Breast epithelium (tissue), 4 donors: ENCODE results near the gene CHN1. TPM values are rescaled to one million over a fixed set of nuclear protein-coding genes. Genes with fewer than 3 reads are reported as not detected.

Source experiments
- DNase-seq, 2 donors: peaks; one replicate each; pipeline ENCODE4 v3.0.0-alpha.2; 2019; ENCODE audit warnings: low spot score in 2 of 2
- H3K27ac ChIP-seq, 2 donors: fragments of 200-600 bp; sonication (generic) in 1 of 2; one replicate each; pipeline ENCODE4 v1.5.1; 2016 to 2019; ENCODE audit warnings: mild to moderate bottlenecking in 1 of 2
- H3K27me3 ChIP-seq, 2 donors: fragments of 200-600 bp; sonication (generic) in 1 of 2; one replicate each; pipeline versions ENCODE4 v1.5.1 to v1.6.0; 2017 to 2019; ENCODE audit warnings: control low read depth in 1 of 2, mild to moderate bottlenecking in 1 of 2
- H3K36me3 ChIP-seq: fragments of 200-600 bp; one replicate; pipeline ENCODE4 v1.5.1; 2019
- H3K4me1 ChIP-seq, 2 donors: fragments of 200-600 bp; sonication (generic); one replicate each; pipeline ENCODE4 v1.5.1; 2016 to 2019; ENCODE audit warnings: control low read depth in 1 of 2
- H3K4me3 ChIP-seq, 3 donors: fragments of 200-600 bp; sonication (generic); 1 replicate in 2 of 3; 2 replicates in 1 of 3; pipeline ENCODE4 v1.5.1; 2016 to 2019; ENCODE audit warnings: mild to moderate bottlenecking in 3 of 3, moderate library complexity in 2 of 3
- H3K9me3 ChIP-seq, 2 donors: fragments of 200-600 bp; sonication (generic) in 1 of 2; one replicate each; pipeline ENCODE4 v1.5.1; 2016 to 2019; ENCODE audit warnings: control low read depth in 1 of 2
- CTCF ChIP-seq, 3 donors: fragments of 450-650 bp; IDR thresholded peaks; one replicate each; pipeline ENCODE4 v1.5.1; 2016 to 2017; ENCODE audit warnings: antibody characterized with exemption in 3 of 3, mild to moderate bottlenecking in 3 of 3, moderate library complexity in 3 of 3
- POLR2A ChIP-seq: fragments of 450-650 bp; IDR thresholded peaks from one replicate; pipeline ENCODE4 v1.6.1; 2016; ENCODE audit warnings: antibody characterized with exemption, mild to moderate bottlenecking, moderate library complexity
- POLR2AphosphoS5 ChIP-seq, 3 donors: sonication (generic); formaldehyde crosslinking; IDR thresholded peaks; one replicate each; pipeline ENCODE4 v1.6.1; 2017; ENCODE audit warnings: antibody characterized with exemption in 3 of 3
- intact Hi-C: fragments of 100-400 bp; cut with DNase I; formaldehyde crosslinking; loops from one replicate; pipeline ENCODE4 v1.15.1; 2023; ENCODE audit warnings: low total_unique reads
- total RNA-seq, 3 donors: library from RNA; depleted of rRNA; stranded (reverse); fragments of >200 nt; gene quantifications; one replicate each; pipeline ENCODE4 v1.1.0, GENCODE V29; 2016

The CHN1 gene
- total RNA-seq, 3 donors from 2014 or later: 9.8 to 14.7 (median 13.4) TPM

DNA sequence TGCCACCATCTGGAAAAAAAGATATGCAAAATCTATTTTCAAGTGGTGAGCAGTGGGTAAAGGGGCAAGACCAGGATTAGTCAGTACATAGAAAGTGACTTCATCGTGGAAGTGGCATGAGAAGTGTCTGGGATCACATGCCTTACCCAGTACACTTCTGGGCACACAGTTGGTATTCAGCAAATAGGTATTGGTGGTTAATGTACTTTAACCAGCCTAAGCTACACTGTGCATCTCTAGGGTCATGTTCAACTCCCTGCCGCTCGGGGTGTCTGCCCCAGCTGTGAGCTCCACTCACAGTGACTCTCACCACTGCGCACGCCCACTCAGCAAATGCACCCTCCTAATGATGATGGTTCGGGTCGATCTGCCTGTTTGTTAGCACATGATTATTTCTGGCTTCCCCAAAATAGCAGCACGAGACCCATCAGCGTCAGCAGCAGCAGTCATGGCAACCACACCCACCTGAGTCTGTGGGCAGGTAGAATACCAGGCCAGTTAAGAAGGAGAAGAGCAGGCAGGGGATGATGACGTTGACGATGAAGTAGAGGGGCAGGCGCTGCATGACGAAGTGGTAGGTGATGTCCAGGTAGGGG lies 252.0 kb downstream of the CHN1 start:
- no peaks in the 10 kb centered on the region for H3K4me1 ChIP-seq
- intact Hi-C loops: no loop called here
- no peak overlapping the region for H3K4me3 ChIP-seq
- H3K27me3 ChIP-seq: no peaks in the 10 kb centered on the region
- TF ChIP-seq CTCF (IDR thresholded peaks at IDR 0.05): no peak
- no peak for TF ChIP-seq POLR2AphosphoS5 (IDR thresholded peaks at IDR 0.05)
- TF ChIP-seq POLR2A: no peak
- no peaks in the 10 kb centered on the region for H3K9me3 ChIP-seq
- H3K36me3 ChIP-seq: no peaks in the 10 kb centered on the region
- H3K27ac ChIP-seq: no peak overlapping the region
- no peak for DNase-seq

DNA sequence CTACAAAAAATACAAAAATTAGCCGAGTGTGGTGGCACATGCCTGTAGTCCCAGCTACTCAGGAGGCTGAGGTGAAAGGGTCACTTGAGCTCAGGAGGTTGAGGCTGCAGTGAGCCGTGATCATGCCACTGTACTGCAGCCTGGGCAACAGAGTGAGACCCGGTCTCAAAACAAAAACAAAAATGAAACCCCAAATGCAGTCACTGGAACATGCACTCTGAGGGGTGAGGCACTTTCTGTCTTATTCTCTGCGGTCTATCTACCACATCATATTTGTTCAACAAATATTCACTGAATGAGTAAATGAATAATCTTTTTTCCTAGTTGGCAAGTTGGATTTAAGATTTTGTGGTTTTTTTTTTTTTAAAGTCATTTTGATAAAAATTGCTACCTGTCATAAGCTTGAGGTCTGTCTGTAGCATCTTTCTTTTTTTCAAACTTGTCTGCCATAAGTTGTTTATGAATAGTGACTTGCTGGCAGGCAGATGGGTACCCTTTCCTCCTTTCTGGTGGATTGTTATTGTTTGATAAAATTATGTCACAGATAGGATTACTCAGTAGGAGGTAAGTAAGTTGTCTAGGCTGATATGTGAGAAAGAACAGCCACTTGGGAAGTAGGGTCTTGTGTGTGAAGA lies 252.7 kb downstream of the CHN1 start:
- no peak for DNase-seq
- no peak overlapping the region for H3K4me3 ChIP-seq
- TF ChIP-seq CTCF (IDR thresholded peaks at IDR 0.05): no peak
- TF ChIP-seq POLR2AphosphoS5 (IDR thresholded peaks at IDR 0.05): no peak
- TF ChIP-seq POLR2A: no peak
- no peak overlapping the region for H3K27ac ChIP-seq
- H3K9me3 ChIP-seq: no peaks in the 10 kb centered on the region
- no peaks in the 10 kb centered on the region for H3K27me3 ChIP-seq
- H3K4me1 ChIP-seq: no peaks in the 10 kb centered on the region
- no peaks in the 10 kb centered on the region for H3K36me3 ChIP-seq
- intact Hi-C loops: no loop called here

GRCh38 chr2:174750923-174751441 lies 254.2 kb downstream of the CHN1 start:
- no peak for DNase-seq
- intact Hi-C loops: no loop called here
- no peak overlapping the region for H3K27ac ChIP-seq
- no peaks in the 10 kb centered on the region for H3K36me3 ChIP-seq
- H3K27me3 ChIP-seq: no peaks in the 10 kb centered on the region
- no peaks in the 10 kb centered on the region for H3K4me1 ChIP-seq
- TF ChIP-seq CTCF (IDR thresholded peaks at IDR 0.05) (no peak), POLR2A (no peak), POLR2AphosphoS5 (IDR thresholded peaks at IDR 0.05) (no peak)
- H3K9me3 ChIP-seq: no peaks in the 10 kb centered on the region
- no peak overlapping the region for H3K4me3 ChIP-seq

GRCh38 chr2:174749793-174750192 lies 255.4 kb downstream of the CHN1 start:
- Histone ChIP-seq H3K27ac (no peak overlapping the region), H3K36me3 (no peaks in the 10 kb centered on the region), H3K4me3 (no peak overlapping the region), H3K4me1 (no peaks in the 10 kb centered on the region), H3K27me3 (no peaks in the 10 kb centered on the region), H3K9me3 (no peaks in the 10 kb centered on the region)
- no peak for DNase-seq
- intact Hi-C loops: no loop called here
- TF ChIP-seq CTCF (IDR thresholded peaks at IDR 0.05): no peak
- no peak for TF ChIP-seq POLR2AphosphoS5 (IDR thresholded peaks at IDR 0.05)
- no peak for TF ChIP-seq POLR2A

GRCh38 chr2:174748948-174749347 lies 256.2 kb downstream of the CHN1 start:
- no peaks in the 10 kb centered on the region for H3K4me1 ChIP-seq
- no peaks in the 10 kb centered on the region for H3K9me3 ChIP-seq
- no peaks in the 10 kb centered on the region for H3K27me3 ChIP-seq
- DNase-seq: peak in 1 of 2 donors; percentile 31
- H3K36me3 ChIP-seq: no peaks in the 10 kb centered on the region
- peak; percentile 60 to 71 (median 67) for TF ChIP-seq CTCF (IDR thresholded peaks at IDR 0.05)
- no peak for TF ChIP-seq POLR2AphosphoS5 (IDR thresholded peaks at IDR 0.05)
- H3K27ac ChIP-seq: no peak overlapping the region
- intact Hi-C loops: no loop called here
- no peak overlapping the region for H3K4me3 ChIP-seq
